Jurkat, Clone E6-1 (cell line): ENCODE measurements around the gene PIGU.
"Not testable (repeated sequence)": the region's sequence is repeated elsewhere in the genome, so short reads cannot be mapped to it uniquely, and the experiment has no call there.

ENCODE experiments used
- DNase-seq: peaks from one replicate; pipeline ENCODE4 v3.0.0-alpha.2; 2011; ENCODE audit warnings: low read depth, low spot score
- H3K4me3 ChIP-seq: 2 replicates; pipeline ENCODE4 v1.5.1; 2011; ENCODE audit warnings: mild to moderate bottlenecking, low read length, control low read depth, moderate library complexity

PIGU gene

DNA sequence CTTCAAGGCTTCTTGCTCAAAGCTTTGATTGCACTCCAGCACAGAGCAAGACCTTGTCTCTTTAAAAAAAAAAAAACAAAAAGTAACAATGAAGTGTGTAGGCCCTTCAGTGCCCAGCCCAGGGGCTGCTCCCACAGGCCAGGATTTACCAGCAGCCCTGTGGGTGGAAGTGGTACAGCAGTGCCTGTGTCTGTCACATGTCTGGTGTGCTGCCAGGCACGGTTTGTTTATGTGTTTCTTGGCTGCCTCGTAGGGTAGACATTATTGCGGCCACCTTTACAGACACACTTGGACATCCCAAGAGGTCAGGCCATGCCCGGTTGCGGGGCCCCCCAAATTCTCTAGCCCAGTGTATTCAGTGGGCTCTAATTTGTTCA, 148.0 kb downstream of the PIGU start:
- no peak for DNase-seq
- H3K4me3 ChIP-seq = no peak overlapping the region

DNA sequence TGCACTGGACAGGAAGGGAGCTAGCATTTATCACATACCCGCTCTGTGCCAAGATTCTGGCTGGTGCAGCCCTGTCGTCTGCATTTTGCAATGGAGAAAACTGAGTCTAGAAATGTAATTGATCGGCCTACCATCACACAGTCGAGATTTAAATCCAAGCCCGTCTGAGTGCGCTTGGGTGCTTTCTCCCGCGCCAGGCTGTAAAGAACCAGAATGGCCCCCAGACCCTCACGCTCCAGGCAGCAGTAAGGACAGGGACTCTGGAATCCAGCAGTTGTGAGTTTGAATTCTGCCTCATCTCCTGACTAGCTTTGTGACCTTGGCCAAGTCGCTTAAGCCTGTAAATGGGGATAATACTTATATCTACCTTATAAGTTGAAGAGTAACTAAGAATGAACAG, 149.9 kb downstream of the PIGU start:
- no peak for DNase-seq
- H3K4me3 ChIP-seq = no peak overlapping the region

DNA sequence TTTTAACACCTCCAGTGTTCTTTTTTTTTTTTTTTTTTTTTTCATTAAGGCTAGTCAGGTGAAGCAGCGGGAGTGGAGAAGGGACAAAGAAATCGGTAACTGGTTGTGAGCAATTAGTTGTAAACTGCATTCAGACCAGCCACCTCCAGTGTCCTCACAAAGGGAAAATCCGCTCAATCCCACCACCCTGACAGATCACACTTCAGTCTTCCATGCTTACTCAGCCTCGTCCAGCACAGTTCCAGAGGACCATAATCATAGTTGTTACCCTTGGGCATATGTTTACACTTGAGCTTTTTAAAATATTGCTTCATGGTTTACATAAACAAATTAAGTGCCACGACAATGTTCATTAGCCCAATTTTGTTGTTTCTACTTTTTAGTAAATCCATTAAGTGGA, 150.4 kb downstream of the PIGU start:
- no peak overlapping the region for H3K4me3 ChIP-seq
- DNase-seq = no peak

DNA sequence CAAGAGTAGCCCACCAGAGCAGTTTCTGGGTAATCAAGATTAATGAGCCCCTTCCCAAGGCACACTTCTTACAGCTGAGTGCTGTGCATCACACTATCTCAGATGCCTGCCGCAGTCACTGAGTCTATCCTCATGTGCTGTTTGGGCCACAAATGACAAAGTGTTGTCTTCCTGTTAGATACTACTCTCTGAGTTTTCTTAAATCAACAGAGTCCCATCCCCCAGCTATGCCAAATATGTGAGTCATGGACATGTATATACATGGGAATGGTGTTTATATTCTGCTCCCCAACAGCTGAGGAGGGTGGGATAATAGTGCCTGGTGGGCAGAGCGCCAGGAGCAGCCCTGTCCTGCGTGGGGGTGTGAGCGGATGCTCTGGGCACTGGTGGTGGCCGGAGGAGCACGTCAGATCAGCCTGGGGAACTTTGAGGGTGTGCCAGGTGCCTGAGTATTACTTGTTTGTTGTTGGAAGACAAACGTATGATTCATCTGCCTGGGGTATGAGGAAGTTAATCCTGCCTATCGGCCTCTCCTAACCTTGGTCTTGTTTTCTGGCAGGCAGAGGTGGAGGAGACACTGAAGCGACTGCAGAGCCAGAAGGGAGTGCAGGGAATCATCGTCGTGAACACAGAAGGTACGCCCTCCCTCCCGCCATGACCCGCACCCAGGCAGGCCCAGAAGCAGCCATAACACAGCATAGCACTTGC, 151.0 kb downstream of the PIGU start:
- H3K4me3 ChIP-seq = no peak overlapping the region
- DNase-seq = no peak

DNA sequence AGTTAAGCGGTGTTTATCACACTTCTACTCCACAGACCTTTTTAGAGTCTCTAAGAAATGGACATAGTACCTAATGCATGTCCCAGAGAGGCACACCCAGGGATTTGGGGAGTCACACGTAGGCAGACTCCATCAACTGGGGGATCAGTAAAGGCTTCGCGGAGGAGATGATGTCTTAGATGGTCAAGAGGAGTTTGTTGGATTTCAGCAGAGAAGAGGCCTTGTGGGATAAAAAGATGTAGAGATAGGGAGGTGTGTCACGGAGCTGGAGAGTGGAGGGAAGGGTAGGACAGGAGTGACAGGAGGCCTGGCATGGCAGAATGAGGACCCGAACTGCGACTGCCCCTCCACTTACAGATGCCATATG, 151.6 kb downstream of the PIGU start:
- no peak for DNase-seq
- no peak overlapping the region for H3K4me3 ChIP-seq

DNA sequence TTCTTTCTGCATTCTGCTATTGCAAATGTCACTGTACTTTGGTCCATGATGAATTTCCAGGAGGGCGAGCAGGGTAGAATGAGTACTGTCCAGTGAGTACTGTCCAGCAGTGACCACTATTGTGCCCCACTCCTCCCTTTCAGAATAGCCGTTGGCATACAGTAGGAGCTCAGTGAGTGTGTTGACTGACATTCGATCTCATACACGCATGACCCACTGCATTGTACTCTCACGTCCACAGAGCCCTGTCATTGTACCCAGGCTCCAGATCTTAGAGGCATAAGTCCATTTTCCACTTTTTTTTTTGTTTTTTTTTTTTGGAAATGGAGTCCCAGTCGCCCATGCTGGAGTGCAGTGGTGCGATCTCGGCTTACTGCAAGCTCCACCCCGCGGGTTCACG, 152.5 kb downstream of the PIGU start:
- no peak for DNase-seq
- no peak overlapping the region for H3K4me3 ChIP-seq

DNA sequence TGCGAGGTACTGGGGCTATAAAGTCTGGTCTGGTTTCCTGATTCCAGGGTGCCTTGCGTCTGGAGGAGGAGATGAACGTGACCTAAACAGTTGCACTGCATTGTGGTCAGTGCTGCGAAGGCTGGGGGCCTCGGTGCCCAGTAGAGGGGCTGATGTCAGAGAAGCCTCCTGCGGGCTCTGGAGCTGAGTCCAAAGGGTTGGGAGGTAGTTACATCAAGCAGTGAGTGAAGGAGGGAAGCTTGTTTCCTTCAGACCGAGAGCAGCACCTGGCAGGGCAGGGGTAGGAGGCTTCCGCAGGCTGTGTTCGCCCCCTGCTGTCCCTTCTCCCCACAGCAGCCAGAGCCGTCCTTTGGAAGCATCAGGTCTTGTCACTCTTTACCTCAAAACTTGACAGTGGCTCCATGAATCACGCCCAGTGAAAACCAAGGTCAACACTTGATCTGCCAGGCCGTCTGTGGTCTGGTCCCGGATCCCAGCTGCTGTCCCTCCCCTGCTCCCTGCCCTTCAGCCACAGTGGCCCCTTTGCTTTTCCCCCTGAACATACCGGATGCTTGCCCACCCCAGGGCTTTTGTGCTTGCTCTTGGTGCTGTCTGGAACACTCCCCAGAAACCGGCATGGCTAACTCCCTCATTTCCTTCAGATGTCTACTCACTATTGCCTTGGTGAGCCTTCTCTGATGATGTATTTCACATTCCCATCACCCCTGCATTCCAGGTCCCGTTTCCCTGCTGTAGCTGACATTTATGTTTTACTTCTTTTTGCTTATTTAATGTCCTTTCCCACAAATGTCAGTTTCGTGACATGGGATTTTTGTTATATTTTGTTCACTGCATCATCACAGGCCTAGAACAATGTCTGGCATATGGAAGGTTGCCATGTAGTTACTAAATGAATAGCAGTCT, 153.7 kb downstream of the PIGU start:
- peak; percentile 50 for DNase-seq
- H3K4me3 ChIP-seq = no peak overlapping the region

DNA sequence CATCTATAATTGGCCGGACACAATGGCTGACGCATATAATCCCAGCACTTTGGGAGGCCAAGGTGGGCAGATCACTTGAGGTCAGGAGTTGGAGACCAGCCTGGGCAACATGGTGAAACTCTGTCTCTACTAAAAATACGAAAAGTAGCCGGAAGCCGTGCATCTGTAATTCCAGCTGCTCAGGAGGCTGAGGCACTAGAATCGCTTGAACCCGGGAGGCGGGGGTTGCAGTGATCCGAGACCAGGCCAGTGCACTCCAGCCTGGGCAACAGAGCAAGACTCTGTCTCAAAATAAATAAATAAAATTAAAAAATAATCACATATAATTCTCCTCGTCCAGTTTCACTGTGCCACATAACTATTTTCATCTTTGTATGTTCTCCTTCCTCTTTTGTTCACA, 157.1 kb downstream of the PIGU start:
- not testable (repeated sequence) for H3K4me3 ChIP-seq, DNase-seq

DNA sequence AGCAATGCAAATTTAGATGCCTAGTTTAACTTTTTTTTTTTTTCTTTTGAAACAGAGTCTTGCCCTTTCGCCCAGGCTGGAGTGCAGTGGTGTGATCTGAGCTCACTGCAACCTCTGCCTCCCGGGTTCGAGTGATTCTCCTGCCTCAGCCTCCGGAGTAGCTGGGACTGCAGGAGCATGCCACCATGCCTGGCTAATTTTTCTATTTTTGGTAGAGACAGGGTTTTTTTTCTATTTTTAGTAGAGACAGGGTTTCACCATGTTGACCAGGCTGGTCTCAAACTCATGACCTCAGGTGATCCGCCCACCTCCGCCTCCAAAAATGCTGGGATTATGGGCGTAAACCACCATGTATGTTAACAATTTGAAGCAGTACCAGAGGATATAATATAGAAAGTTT, 158.0 kb downstream of the PIGU start:
- H3K4me3 ChIP-seq, DNase-seq: not testable (repeated sequence)

DNA sequence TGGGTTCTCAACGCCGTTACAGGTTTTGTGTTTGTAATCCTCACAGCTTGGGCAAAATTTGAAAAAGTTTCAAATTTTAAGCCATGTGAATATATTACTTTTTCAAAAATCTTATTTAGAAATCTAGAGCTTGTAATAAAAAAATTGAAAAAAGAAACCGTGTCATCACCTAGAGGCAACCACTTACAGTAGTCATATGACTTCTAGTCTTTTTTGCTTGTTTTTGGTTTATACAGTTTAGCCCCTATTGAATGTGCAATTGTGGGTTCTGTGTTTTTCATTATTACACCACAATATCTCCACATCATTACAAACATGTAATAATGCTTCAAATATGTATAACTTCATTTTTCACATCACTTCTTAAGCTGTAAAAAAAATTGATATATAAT, 159.8 kb downstream of the PIGU start:
- no peak for DNase-seq
- peak overlapping the region; percentile 85 for H3K4me3 ChIP-seq

DNA sequence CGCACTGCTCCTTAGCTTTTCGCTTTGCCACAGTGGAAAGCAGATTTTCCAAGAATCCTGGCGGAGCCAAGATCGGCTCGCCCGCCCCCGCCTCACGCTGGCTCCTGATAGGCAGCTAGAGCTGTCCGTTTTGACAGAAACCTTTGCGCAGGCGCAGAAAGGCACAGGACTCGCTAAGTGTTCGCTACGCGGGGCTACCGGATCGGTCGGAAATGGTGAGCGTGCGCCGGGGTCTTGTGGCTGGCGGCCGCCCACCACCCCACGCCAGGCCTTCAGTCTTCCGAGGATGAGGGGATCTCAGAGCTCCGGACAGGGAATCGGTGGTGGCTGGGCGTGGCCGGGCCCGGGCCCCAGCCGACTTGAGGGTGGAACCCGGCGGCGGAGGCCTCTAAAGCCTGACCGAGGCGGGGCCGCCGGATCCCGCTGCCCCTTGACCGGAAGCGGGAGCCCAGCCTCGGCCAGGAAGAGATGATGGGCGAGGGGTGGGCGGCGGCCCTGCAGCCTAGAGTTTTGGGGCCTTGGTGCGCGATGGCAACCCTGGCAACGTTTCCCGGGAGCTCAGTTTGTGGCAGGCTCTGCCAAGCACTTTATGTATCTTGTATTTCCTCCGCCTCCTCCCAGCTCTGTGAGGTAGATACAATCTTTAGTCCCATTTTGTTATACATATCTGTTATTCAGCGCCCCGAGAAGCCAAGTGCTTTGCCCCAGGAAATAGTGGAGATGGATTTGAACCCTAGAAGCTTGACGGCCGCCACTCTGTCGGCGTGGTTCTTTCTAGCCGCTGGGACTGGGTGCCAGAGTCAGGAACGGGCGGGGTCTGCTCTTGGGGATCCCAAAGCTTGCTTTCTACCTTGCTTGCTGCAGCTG, 160.4 kb downstream of the PIGU start, which contains the start of gene DYNLRB1:
DYNLRB1 (plus strand) TSS at position 176 of the 867 bp plus-strand sequence; CDS start at position 213, 37 bp downstream.
- H3K4me3 ChIP-seq = peak within 1 kb of the TSS; percentile 85
- peak; percentile 93 for DNase-seq

DNA sequence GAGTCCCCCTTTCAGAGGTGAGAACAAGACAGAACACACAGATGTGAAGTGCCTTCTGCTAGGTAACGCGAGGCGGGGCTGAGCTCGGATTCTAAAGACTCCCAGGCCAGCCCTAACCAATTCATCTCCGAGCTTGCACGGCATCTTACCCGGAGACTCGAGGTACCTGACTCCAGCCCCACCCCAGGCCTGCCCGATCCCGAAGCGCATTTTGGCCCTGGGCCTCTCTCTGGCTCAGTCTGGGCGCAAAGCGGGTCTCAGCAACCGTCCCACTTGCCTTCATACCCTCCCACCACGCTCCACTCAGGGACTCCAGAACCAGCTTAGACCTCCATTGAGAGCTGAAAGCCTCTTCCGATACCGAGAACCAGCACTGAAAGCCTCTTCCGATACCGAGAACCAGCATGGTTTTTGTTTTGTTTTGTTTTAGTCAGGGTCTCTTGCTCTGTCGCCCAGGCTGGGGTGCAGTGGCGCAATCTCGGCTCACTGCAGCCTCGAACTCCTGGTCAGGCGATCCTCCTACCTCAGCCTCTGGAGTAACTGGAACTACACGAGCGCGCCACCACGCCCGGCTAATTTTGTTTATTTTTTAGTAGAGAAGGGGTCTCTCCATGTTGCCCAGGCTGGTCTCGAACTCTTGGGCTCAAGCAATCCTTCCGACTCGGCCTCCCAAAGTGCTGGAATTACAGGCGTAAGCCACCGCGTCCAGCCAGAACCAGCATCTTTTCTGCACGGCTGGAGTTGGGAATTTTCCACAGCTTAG, 161.2 kb downstream of the PIGU start:
- DNase-seq = peak; percentile 79
- peak overlapping the region; percentile 85 for H3K4me3 ChIP-seq

DNA sequence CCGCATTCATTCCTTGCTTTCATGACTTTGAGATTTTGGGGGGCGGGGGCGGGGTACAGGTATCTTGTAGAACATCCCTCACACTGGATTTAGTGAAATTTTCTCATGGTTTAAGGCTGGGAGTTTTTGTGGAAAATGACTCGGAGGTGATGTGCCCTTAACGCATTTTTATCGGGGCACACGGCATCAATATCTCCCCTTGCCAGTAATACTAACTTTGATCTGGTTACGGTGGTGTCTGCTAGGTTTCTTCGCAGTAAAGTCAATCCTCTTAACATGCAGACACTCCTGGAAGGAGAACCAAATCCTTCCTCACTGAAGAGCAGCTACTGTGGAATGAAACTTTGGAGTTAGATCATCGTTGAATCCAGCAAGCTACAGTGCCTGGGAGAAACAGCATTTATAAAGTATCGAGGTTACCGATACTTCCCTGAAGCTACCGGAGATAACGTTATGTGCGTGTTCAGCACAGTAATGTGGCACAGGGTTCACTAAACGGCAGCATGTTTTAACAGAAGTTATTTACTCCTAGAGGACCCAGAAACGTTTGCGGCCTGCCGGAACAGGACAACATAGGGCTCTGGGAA, 161.9 kb downstream of the PIGU start:
- peak overlapping the region; percentile 85 for H3K4me3 ChIP-seq
- DNase-seq = no peak

DNA sequence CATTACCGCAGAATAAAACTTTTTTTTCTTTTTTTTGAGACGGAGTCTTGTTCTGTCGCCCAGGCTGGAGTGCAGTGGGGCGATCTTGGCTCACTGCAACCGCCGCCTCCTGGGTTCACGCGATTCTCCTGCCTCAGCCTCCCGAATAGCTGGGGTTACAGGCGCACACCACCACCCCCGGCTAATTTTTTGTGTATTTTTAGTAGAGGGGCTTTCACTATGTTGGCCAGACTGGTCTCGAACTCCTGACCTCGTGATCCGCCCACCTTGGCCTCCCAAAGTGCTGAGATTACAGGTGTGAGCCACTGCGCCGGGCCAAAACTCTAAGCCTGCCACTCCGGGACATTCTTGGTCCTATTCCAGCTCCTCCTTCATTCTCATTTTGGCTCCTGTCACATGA, 162.9 kb downstream of the PIGU start:
- H3K4me3 ChIP-seq, DNase-seq: not testable (repeated sequence)

DNA sequence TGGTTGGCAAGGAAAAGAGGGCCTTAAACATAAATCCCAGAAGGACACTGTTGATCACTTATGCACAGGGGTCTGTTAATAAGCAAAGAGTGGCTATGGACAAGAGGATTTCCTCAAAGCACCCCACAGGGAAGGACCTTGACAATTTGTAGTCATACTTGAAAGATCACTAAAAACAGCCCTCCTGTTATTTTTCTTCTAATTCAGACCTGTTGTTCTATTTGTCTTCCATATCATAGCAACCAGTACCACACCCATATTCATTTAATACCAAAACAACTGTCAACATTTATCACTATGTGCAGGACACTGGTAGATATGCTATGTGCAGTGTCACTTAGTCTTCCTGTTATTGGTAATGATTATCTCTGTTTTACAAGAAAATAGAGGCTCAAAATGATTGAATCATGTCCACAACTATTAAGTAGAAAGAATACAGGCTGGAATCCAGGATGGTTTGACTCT, 163.9 kb downstream of the PIGU start:
- no peak for DNase-seq
- H3K4me3 ChIP-seq = no peak overlapping the region

DNA sequence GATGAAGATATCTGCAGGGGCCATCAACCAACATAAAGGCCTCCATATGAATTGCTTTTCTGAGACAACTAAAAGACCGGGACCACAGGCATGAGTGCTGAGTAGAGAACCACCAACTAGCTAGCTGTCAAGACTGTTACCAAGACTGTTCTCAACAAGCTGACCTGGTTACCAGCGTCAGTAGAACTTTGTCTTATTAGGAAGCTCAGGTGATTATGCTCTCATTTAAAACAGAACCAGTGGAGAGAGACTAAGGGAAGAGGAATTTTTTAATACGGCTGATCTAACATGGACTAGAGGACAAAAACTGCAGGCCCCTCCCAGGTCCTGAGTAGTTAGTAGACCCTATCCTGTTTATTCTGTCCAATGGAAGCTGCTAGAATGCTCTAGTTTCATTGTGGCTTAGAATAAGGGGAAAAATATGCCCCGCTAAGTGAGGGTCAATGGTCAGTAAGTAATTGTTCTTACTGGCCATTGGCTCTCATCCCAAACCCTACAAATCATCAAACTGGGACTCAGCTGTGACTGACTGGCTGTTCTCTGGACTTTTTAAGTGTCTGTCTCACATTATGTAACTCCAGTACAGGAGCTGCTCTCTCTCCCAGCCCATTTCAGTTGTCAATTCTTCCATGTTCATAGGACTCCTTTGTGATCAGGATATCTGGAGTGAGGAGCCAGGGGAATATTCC, 164.5 kb downstream of the PIGU start:
- H3K4me3 ChIP-seq = no peak overlapping the region
- no peak for DNase-seq

DNA sequence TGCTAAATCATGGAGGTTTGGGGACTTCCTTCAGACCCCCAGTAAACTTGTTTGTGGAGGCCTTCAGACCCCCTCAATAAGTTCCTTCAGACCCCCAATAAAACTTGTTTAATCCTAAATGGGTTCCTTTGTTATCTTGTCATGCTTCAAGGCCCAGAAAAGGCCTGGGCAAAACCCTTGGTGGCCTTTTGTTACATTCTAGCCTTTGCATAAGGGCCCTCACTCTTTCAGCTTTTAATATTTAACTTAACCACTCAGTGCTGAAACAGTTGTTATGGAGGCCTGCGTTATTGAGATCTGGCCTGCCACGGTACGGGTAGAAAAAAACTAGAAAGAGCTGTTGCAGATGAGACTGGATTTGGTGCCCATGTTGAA, 165.0 kb downstream of the PIGU start:
- no peak for DNase-seq

DNA sequence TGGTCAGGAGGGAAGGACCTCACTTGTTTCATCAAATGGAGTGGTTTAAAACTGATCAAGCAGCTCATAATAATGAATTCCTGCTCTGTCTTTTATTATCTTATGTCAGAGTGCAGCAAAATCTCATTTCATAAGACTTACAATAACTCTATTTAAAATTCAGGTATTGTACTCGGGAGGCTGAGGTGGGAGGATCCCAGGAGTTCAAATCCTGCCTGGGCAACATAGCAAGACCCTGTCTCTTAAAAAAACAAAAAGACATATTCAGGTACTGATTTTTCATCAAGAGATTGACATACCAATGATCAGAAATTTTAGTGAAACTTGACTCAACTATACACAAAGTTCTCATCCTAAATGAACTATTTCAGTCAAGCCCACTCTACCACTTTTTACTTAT, 166.3 kb downstream of the PIGU start:
- H3K4me3 ChIP-seq = no peak overlapping the region
- no peak for DNase-seq

More for the DNA sequence above, 165.0 kb downstream of the PIGU start:
- H3K4me3 ChIP-seq = no peak overlapping the region
